ENCODE data around the gene PIGT. TPM values are rescaled to one million over a fixed set of nuclear protein-coding genes. Genes with fewer than 3 reads are reported as not detected.

The PIGT gene
- total and polyA plus RNA-seq, 10 of the 15 experiments (the other 5 are each of a cell fraction or from before 2014, with no cell fraction given) = 18.6 to 66.0 (median 35.3) TPM

GRCh38 chr20:45368221-45368980 is 47.5 kb upstream of the PIGT start (continued):
- TF ChIP-seq TBL1XR1 (IDR thresholded peaks at IDR 0.05; ENCODE audit: low read depth, low read length) (peak; percentile 99), PAX5 (IDR thresholded peaks at IDR 0.05; ENCODE audit: borderline replicate concordance, low read depth, low read length) (peak; percentile 100), SKIL (IDR thresholded peaks at IDR 0.05; ENCODE audit: low read depth, poor library complexity, severe bottlenecking) (peak; percentile 100), JUNB (IDR thresholded peaks at IDR 0.05) (peak; percentile 88), ZBTB40 (IDR thresholded peaks at IDR 0.05; ENCODE audit: borderline replicate concordance) (peak; percentile 38; the same call in 1 of the 2 replicates), SP1 (IDR thresholded peaks at IDR 0.05; ENCODE audit: low read depth, low read length) (peak; percentile 77), MEF2A (IDR thresholded peaks at IDR 0.05; ENCODE audit: insufficient read depth, low read depth, low read length) (peak; percentile 77), BCL3 (IDR thresholded peaks at IDR 0.05; ENCODE audit: borderline replicate concordance, insufficient read depth, low read depth, low read length, poor library complexity, severe bottlenecking) (peak; percentile 82), ZZZ3 (IDR thresholded peaks at IDR 0.05; ENCODE audit: control insufficient read depth, insufficient read length, low read depth) (no peak), GABPA (IDR thresholded peaks at IDR 0.05; ENCODE audit: low read depth) (peak; percentile 60; the same call in 1 of the 2 replicates), SRF (IDR thresholded peaks at IDR 0.05; ENCODE audit: low read depth in 2 of 2, low read length in 2 of 2) (0 out of 4 replicates have a peak, but pooled peaks of 1 of the 2 experiments have one; percentile 50), ESRRA (IDR thresholded peaks at IDR 0.05; ENCODE audit: low read length) (0 out of 2 replicates have a peak, but pooled peaks have one; percentile 50), RELA (IDR thresholded peaks at IDR 0.05; ENCODE audit: borderline replicate concordance, partially characterized antibody) (peak; percentile 47), BACH1 (IDR thresholded peaks at IDR 0.05; ENCODE audit: borderline replicate concordance) (peak; percentile 96), POLR2AphosphoS5 (IDR thresholded peaks at IDR 0.05; ENCODE audit: low read length) (peak; percentile 53), EZH2 (IDR thresholded peaks at IDR 0.05; ENCODE audit: borderline replicate concordance, control insufficient read depth, low read depth, low read length) (0 out of 2 replicates have a peak, but pooled peaks have one; percentile 53), RAD51 (IDR thresholded peaks at IDR 0.05) (peak; percentile 79), ZNF217 (IDR thresholded peaks at IDR 0.05) (peak; percentile 91), ZNF24 (IDR thresholded peaks at IDR 0.05) (0 out of 2 replicates have a peak, but pooled peaks have one; percentile 58), NR2F1 (conservative IDR thresholded peaks at IDR 0.05) (peak; percentile 97), TCF12 (IDR thresholded peaks at IDR 0.05; ENCODE audit: low read depth, low read length) (peak; percentile 93), IRF3 (IDR thresholded peaks at IDR 0.05) (no peak)
